NCI-H1417 (cell line): ENCODE results near the gene GCFC2.

Experiments used
- DNase-seq, 3 experiments: peaks; one replicate each; lab custom pipeline; 2025; lab: John Stamatoyannopoulos, UW

Gene GCFC2

GRCh38 chr2:75622929-75623328 is 87.8 kb downstream of the GCFC2 start:
- no peak for DNase-seq

GRCh38 chr2:75622500-75622899 is 88.2 kb downstream of the GCFC2 start:
- DNase-seq: no peak

GRCh38 chr2:75621228-75621627 is 89.5 kb downstream of the GCFC2 start:
- no peak for DNase-seq

GRCh38 chr2:75619956-75620740 is 90.6 kb downstream of the GCFC2 start:
- DNase-seq: no peak

GRCh38 chr2:75616933-75617332 is 93.8 kb downstream of the GCFC2 start:
- DNase-seq: no peak

- DNase-seq: no peak
Measured at GRCh38 chr2:75616406-75616805, 94.3 kb downstream of the GCFC2 start.

- DNase-seq: no peak
Measured at GRCh38 chr2:75614162-75614651, 96.5 kb downstream of the GCFC2 start.

- DNase-seq: no peak
Measured at GRCh38 chr2:75612862-75613243, 97.9 kb downstream of the GCFC2 start.
